ENCODE data around the gene SMC3. TPM values are rescaled to one million over a fixed set of nuclear protein-coding genes. Genes with fewer than 3 reads are reported as not detected.

SMC3 gene
- polyA plus RNA-seq, 4 donors, result 19.2 to 82.4 (median 22.2) TPM

Other genes with a start within 250 kb of the SMC3 start
- gene DUSP5, start 69.8 kb upstream of the SMC3 start, polyA plus RNA-seq, result 10 to 100 TPM in 3 of 4 donors, 1 to 10 TPM in 1; 8.3 to 41.9 (median 24.0) TPM
- under 1 TPM in 3 of 4 donors, not detected in 1; under 0.01 to 0.52 (median 0.36) TPM for gene RBM20, start 76.6 kb downstream of the SMC3 start, polyA plus RNA-seq

All from small intestine (tissue), 4 donors.